ENCODE results near the gene ZNF491.

DNA sequence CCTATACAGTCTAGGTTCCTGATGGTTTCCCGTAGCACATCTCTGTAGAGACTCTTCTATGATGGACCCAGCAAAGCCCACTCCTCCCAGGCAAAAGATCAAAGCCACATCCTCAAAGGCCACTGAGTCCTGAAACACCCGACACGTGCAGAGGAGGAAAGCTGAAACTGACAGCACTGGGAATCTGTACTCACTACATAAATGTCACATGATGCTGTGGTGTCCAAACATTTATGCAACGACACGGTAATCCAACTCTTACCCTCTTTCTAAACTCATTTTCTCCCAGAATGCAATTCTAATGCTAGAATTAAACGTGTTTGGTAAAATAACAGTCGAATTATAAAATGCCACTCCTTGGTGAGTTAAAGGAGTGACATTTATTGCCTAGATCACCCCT lies 38.5 kb upstream of the ZNF491 start:
- TF ChIP-seq, protein P1, sequence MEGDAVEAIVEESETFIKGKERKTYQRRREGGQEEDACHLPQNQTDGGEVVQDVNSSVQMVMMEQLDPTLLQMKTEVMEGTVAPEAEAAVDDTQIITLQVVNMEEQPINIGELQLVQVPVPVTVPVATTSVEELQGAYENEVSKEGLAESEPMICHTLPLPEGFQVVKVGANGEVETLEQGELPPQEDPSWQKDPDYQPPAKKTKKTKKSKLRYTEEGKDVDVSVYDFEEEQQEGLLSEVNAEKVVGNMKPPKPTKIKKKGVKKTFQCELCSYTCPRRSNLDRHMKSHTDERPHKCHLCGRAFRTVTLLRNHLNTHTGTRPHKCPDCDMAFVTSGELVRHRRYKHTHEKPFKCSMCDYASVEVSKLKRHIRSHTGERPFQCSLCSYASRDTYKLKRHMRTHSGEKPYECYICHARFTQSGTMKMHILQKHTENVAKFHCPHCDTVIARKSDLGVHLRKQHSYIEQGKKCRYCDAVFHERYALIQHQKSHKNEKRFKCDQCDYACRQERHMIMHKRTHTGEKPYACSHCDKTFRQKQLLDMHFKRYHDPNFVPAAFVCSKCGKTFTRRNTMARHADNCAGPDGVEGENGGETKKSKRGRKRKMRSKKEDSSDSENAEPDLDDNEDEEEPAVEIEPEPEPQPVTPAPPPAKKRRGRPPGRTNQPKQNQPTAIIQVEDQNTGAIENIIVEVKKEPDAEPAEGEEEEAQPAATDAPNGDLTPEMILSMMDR (IDR thresholded peaks at IDR 0.05) = no peak
- TF ChIP-seq POLR2A (IDR thresholded peaks at IDR 0.05) = no peak
